ENCODE data around the gene NR2F6. TPM values are rescaled to one million over a fixed set of nuclear protein-coding genes. Genes with fewer than 3 reads are reported as not detected.

The NR2F6 gene
- total RNA-seq, 1 experiment from 2014 or later: 96.5 TPM

GRCh38 chr19:17266026-17266425 lies 20.3 kb upstream of the NR2F6 start:
- no TSS peak for BruUV-seq (replicated peaks)
- Histone ChIP-seq H3K27me3 (replicated peaks; ENCODE audit: control insufficient read depth, insufficient read depth, low read length) (no peaks in the 10 kb centered on the region), H3K4me1 (no peaks in the 10 kb centered on the region; the same call in 1 of the 2 replicates), H3K9me3 (no peaks in the 10 kb centered on the region), H3K36me3 (ENCODE audit: control insufficient read depth, insufficient read depth, low read length) (no peaks in the 10 kb centered on the region), H3K4me3 (ENCODE audit: low read depth, low read length) (no peak overlapping the region)
- H3K4me3 Mint-ChIP-seq (ENCODE audit: unreplicated experiment): no peak overlapping the region
- intact Hi-C loops (cut with micrococcal nuclease; ENCODE audit: unreplicated experiment): loop anchor here (2.0 to 5.0 kb wide), 2 partner anchors 17 to 39 kb away; partner anchors contain the start of gene OCEL1
- no peaks in the 10 kb centered on the region for H3K9me3 Mint-ChIP-seq (ENCODE audit: unreplicated experiment)
- CTCF ChIA-PET: interaction anchor here (1.4 to 1.8 kb wide), 2 partner anchors 17 to 39 kb away, joined by 9 to 15 read pairs; partner anchors contain the start of gene MRPL34
- H3K27me3 Mint-ChIP-seq (ENCODE audit: insufficient read depth, unreplicated experiment): no peaks in the 10 kb centered on the region
- H3K4me1 Mint-ChIP-seq (ENCODE audit: low read depth, unreplicated experiment): peaks cover 8% of the 10 kb centered on the region
- H3K36me3 Mint-ChIP-seq (ENCODE audit: insufficient read depth, unreplicated experiment): peaks cover 41% of the 10 kb centered on the region
- no peak for TF ChIP-seq CTCF (IDR thresholded peaks at IDR 0.05; ENCODE audit: insufficient read depth in 1 of 2, low read depth in 1 of 2, low read length in 1 of 2, severe bottlenecking in 1 of 2, unreplicated experiment in 1 of 2)
- DNase-seq: no peak
- POLR2A ChIA-PET: interaction anchor here (0.5 to 1.2 kb wide), 2 partner anchors 34 to 43 kb away, joined by 3 to 11 read pairs; partner anchors contain the start of gene DDA1
- peak overlapping the region; percentile 80 for H3K27ac Mint-ChIP-seq (ENCODE audit: unreplicated experiment)

DNA sequence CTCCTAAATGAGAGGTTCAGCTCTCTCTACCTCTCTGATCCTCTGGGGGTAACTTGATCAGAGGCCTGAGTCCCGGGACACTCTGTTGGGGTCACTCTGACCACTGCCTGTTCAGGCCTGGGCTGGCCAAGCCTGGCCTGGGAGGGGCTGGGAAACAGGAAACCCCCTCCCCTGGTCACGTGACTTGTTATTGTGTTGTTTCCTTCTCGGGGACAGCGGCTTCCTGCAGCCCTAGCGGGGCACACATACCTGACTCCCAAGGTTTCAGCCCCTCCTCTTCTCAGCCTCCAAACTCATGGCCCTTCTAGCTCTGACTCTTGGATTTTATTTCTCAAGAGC lies 18.9 kb upstream of the NR2F6 start, which contains the start of gene USHBP1:
TSS of gene USHBP1 (minus strand) at position 105 of the 339 bp plus-strand sequence. CDS start 446 bp downstream, outside the sequence.
- peaks cover 14% of the 10 kb centered on the region for H3K4me1 Mint-ChIP-seq (ENCODE audit: low read depth, unreplicated experiment)
- CTCF ChIA-PET: interaction anchor here (1.1 kb wide), 1 partner anchor 29 kb away, joined by 3 read pairs; no protein-coding TSS in a partner anchor
- no TSS peak for BruUV-seq (replicated peaks)
- no peak within 1 kb of the TSS for H3K4me3 Mint-ChIP-seq (ENCODE audit: unreplicated experiment)
- H3K36me3 ChIP-seq (ENCODE audit: control insufficient read depth, insufficient read depth, low read length): no peaks in the 10 kb centered on the region
- no peaks in the 10 kb centered on the region for H3K27me3 ChIP-seq (replicated peaks; ENCODE audit: control insufficient read depth, insufficient read depth, low read length)
- no peaks in the 10 kb centered on the region for H3K9me3 Mint-ChIP-seq (ENCODE audit: unreplicated experiment)
- TF ChIP-seq CTCF (IDR thresholded peaks at IDR 0.05; ENCODE audit: insufficient read depth in 1 of 2, low read depth in 1 of 2, low read length in 1 of 2, severe bottlenecking in 1 of 2, unreplicated experiment in 1 of 2): no peak
- H3K9me3 ChIP-seq: no peaks in the 10 kb centered on the region
- no peaks in the 10 kb centered on the region for H3K27me3 Mint-ChIP-seq (ENCODE audit: insufficient read depth, unreplicated experiment)
- peaks cover 27% of the 10 kb centered on the region for H3K36me3 Mint-ChIP-seq (ENCODE audit: insufficient read depth, unreplicated experiment)
- intact Hi-C loops (cut with micrococcal nuclease; ENCODE audit: unreplicated experiment): no loop called here
- no peaks in the 10 kb centered on the region; the same call in 1 of the 2 replicates for H3K4me1 ChIP-seq
- peak within 1 kb of the TSS; percentile 67 for H3K27ac Mint-ChIP-seq (ENCODE audit: unreplicated experiment)
- POLR2A ChIA-PET: interaction anchor here (0.6 kb wide), 1 partner anchor 20 kb away, joined by 3 read pairs; no protein-coding TSS in a partner anchor
- no peak for DNase-seq
- H3K4me3 ChIP-seq (ENCODE audit: low read depth, low read length): no peak within 1 kb of the TSS

GRCh38 chr19:17263712-17264640 lies 18.3 kb upstream of the NR2F6 start:
- Mint-ChIP-seq H3K36me3 (ENCODE audit: insufficient read depth, unreplicated experiment) (peaks cover 21% of the 10 kb centered on the region), H3K27ac (ENCODE audit: unreplicated experiment) (peak overlapping the region; percentile 67), H3K27me3 (ENCODE audit: insufficient read depth, unreplicated experiment) (no peaks in the 10 kb centered on the region), H3K4me3 (ENCODE audit: unreplicated experiment) (no peak overlapping the region), H3K9me3 (ENCODE audit: unreplicated experiment) (no peaks in the 10 kb centered on the region), H3K4me1 (ENCODE audit: low read depth, unreplicated experiment) (peaks cover 14% of the 10 kb centered on the region)
- Histone ChIP-seq H3K4me1 (no peaks in the 10 kb centered on the region; the same call in 1 of the 2 replicates), H3K36me3 (ENCODE audit: control insufficient read depth, insufficient read depth, low read length) (no peaks in the 10 kb centered on the region), H3K9me3 (no peaks in the 10 kb centered on the region), H3K4me3 (ENCODE audit: low read depth, low read length) (no peak overlapping the region), H3K27me3 (replicated peaks; ENCODE audit: control insufficient read depth, insufficient read depth, low read length) (no peaks in the 10 kb centered on the region)
- no TSS peak for BruUV-seq (replicated peaks)
- no peak for TF ChIP-seq CTCF (IDR thresholded peaks at IDR 0.05; ENCODE audit: insufficient read depth in 1 of 2, low read depth in 1 of 2, low read length in 1 of 2, severe bottlenecking in 1 of 2, unreplicated experiment in 1 of 2)
- DNase-seq: no peak
- CTCF ChIA-PET: interaction anchor here (1.1 to 1.2 kb wide), 2 partner anchors 18 to 29 kb away, joined by 3 to 4 read pairs; no protein-coding TSS in a partner anchor
- POLR2A ChIA-PET: no interaction called here
- intact Hi-C loops (cut with micrococcal nuclease; ENCODE audit: unreplicated experiment): no loop called here
